HG03521 (cell line): Measurements from ENCODE around the gene GNAO1.

Source experiments
- ATAC-seq: cut with Tn5 transposase; IDR thresholded peaks from one replicate; pipeline ENCODE4 v1.9.1; 2021; ENCODE audit warnings: mild to moderate bottlenecking, moderate library complexity; ENCODE audit not compliant: unreplicated experiment

Gene GNAO1

DNA sequence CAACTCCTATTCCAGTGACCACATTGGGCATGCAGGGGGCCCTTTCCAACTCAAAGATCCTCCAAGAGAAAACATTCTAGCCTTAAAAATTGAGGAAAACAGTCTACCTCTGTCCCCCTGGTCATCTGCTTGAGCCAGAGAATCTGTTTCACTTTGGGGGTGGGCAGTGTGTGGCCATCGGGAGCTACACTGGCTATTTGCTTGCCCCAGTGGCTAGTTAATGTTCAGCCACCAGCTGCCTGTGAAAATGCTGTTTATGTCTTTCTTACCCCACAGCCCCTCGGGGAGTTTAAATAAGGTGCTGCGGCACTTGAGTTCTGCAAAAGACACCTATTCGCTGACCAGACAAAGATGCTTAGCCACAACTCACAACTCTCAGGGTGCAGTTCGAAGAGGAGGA, 43.4 kb downstream of the GNAO1 start:
- no peak for ATAC-seq

DNA sequence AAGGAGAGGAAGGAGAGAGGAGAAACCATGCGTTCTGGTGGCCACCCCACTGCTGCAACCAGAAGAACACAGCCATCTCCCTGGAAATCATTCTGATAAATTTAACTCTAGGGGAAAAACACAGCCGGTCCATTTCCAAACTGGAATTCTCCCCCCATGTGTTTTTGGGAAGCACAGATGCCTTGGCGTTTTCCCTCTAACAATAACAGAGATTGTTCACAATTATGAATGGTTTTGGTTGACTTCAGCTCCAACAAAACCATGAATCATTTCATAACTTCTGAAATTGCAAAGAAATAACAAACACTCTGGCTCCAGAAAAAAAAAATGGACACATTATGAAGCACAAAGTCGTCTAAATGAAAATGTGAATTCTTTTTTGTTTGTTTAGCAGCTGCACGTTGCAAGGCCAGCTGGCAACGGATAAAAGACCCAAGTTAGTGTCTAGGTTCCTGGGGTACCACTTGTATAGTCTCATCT, 46.2 kb downstream of the GNAO1 start:
- ATAC-seq: no peak

DNA sequence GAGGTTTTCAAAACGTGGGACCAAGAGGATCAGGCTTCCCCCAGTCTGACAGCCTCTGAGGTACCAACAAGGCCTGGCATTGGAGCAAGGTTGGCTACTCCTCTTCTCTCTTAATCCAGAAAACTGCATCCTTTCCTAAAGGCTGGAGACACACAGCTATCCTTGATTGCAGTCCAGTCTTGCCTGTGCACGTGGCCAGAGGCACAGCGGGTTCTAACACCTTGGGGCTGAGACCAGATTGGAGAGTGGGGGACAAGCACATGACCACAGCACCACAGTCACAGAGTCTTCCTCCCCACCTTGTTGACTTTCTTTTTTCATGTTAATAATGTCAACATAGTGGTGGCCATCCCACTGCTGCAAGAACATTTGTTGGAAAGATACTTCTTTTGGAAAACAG, 46.9 kb downstream of the GNAO1 start:
- no peak for ATAC-seq

DNA sequence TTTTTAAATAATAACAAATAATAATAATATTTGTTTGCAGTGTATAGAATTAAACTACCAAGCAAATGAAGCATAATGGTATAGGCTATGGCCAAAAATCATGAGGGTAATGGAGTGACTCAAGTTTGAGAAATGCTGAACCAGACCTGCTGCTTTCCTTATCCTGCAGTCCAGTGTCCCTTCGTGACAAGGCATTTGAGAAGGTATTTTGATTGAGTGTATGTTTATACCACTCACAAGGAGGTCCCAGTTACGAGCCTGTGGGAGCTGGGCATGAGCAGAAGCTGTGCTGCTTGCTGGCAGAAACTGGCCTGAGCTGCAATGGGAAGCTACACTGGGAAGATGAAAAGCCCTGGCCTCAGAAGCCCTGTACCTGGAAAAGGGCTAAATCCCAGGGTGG, 50.3 kb downstream of the GNAO1 start:
- ATAC-seq: no peak

DNA sequence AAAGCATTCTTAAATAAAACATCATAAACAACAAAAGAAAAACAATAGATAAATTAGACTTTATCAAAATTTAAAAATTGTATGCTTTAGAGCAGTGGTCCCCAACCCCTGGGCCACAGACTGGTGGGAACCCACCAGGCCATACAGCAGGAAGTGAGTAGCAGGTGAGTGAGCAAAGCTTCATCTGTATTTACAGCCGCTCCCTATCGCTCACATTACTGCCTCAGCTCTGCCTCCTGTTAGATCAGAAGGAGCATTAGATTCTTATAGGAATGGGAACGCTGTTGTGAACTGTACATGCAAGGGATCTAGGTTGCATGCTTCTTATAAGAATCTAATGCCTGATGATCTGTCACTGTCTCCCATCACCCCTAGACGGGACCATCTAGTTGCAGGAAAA, 51.5 kb downstream of the GNAO1 start:
- no peak for ATAC-seq

DNA sequence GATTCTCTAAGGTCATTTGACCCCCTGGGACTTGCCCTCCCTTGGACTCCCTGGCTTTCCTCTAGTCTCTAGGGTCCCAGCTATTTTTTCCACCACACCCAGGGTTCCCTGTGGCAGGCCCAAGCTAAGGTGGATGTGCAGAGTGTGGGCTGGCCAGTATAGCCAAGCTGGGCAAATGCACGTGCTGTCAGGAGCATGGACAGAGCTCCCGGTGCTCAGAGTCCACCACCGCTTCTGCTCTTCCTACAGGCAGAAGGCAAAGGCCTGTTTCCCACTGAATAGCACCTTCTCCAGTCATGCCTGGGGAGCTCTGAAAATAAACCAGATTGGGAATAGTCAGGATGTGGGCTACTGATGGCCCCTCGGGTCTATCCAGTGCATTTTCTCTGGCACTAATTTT, 53.3 kb downstream of the GNAO1 start:
- no peak for ATAC-seq

DNA sequence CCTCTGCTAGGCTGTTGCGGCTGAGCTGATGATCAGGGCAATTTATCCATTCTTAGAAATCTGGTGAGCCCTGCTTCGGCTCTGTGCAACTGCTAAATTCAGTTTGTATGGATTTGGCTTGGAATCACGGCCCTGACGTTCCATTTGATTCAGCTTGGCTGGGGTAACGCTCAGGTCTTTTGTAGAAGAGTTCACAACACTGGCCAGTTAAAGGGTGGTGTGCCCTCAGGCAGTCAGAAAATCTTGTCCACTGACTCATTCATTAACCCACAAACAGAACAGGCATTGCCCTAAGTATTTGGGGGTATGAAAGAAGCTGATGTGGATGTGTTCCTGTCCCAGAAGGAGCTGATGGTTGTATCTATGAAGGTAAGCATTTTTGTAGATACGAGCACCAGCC, 53.9 kb downstream of the GNAO1 start:
- no peak for ATAC-seq

DNA sequence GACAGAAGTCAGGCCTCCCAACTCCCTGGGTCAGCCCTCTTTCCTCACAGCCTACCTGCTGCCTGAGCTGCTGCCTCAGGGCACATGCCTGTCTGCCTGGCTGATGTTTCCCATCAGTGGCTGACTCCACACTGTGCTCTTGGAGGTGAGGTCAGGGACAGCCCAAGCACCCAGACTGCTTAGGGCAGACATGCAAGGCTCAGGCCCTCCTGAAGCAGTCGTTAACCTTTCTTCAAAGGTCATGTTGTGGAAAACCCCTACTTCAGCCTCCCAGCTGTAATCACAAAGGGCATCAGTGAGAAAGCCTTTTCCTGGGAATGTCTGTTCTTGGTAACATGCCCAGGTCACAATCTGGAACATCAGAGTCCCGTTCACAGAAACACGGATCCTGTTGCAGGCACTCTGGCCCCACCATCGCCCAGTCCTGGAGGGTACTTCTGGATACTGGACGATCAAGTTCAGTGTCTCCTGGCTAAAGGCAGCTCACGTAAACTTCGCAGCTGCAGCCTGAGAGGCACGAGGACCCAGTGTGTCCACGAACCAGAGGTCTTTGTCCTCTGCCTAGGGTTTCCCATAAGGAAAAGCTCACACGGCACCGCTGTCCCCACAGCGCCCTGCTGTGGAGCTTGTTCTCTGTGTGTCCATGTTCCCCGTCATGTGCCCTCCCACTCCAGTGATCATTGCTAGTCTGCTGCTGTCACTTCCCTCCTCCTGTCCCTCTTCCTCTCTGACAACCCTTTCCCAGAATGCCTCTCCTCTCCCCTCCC, 54.9 kb downstream of the GNAO1 start:
- ATAC-seq: no peak

DNA sequence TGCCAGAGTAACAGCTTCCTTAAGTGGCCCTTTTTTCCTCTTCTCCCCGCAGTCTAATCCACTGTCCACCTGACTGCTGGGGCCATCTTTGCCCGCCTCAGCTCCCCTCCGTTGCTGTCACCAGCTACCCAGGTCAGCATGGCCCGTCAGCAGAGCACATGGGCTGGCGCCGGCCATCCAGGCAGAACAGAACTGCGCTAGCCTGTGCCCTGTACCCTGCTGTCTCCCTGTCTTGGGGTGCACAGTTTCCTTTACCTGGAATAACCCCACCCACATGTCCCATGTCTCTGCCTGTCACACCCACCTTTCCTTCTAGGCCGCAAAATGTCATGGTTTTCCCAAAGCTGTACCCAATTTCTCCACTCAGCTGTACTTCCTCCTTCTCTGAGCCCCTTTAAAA, 55.7 kb downstream of the GNAO1 start:
- no peak for ATAC-seq

DNA sequence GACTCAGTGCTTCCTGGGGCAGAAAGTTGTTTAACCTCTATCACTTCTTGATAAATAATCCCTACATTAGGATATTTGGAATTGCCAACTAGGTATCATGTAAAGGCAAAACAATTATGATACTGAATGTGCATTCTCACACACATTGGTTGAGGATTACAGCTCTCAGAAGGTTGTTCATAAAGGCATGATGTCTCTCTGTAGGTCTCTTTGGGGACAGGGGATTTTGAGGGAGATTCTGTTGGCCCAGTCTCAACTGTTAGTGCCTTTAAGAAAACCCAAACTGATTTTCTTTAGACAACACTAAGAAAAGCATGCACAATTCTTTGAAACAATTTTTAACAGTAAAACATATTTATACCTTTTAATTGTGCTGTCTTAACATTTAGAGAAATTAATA, 56.5 kb downstream of the GNAO1 start:
- ATAC-seq: no peak

DNA sequence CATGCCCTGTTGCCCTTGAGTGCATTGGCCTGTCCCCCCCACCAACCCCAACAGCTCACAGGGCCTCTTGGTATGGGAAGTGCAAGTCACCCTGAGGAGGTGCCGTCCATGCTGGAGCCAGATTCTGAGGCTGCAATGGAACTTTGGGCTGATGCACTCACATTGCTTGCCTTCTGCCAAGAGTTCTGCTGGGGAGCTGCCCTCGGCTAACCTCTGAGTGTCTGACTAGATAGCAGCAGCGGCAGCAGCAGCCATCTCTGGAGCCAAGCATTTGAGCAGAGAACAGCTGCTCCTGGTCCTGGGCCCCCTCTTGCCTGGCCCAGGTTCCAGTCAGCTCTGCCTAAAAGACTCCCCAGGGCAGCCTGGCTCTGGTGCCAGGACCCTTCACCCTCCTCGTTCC, 61.5 kb downstream of the GNAO1 start:
- no peak for ATAC-seq

DNA sequence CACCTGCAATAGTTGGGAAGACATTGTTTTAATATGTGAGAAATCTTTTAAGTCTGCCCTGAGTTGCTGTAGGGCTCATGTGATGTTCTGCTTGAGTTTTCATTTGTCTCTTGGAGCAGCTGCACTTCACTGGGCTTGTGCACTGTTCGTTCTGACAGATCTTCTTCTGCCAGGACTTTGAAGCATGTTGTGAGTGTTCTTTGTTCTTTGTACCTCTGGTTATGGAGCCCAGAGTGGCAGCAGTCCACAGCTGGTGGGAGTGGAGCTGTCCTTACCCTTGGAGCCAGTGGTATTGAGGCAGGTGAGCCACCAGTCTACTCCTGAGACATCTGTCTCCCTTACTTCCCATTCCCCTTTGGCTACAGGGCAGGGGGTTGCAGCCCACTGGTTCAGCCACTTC, 64.6 kb downstream of the GNAO1 start:
- ATAC-seq: no peak

DNA sequence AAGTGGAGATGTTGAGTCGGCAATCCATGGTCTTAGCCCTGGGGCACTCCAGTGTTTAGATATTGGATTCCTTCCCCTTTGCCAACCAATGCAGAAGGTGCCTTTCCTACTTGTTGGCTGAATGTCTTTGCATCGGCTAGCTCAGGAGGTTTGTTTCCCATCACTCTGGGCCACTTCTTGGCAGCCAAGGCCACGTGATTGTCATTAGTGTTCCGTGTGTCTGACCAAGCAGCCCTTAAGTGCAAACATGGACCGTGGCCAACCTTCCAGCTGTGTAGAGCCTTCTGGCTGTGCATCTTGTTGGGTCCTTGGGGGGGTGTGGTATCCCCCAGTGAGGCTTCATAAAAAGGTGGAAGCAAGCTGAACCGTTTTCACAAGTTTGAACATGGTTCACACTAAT, 66.0 kb downstream of the GNAO1 start:
- ATAC-seq: no peak

DNA sequence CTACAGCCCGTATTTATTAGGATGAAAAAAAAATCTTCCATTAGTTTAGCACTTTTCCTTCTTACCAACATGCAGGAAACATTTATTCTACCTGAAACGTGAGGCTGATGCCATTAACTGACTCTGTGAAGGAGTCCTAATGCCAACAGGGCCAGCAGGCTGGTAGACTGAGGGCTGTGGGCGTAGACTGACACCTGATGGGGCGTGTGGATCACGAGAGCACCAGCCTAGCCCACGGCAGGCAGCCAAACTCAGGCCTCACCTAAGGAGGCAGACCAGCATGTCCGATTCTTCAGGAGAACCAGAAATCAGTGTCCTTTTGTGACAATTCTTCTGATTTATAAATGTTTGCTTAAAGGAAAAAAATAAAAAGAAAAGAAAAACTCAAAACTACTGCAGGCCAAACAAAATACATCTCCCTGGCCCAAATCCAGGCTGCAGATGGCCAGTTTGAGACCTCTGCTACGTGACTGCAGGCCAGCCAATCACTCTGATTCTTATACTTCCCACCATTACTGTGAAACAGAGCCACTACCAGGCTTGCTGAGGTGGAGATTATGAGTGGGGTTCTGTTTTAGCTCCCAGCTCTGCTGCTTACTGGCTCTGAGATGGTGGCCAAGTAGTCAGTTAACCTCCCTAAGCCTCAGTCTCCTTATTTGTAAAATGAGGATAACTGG, 66.5 kb downstream of the GNAO1 start:
- ATAC-seq: no peak

DNA sequence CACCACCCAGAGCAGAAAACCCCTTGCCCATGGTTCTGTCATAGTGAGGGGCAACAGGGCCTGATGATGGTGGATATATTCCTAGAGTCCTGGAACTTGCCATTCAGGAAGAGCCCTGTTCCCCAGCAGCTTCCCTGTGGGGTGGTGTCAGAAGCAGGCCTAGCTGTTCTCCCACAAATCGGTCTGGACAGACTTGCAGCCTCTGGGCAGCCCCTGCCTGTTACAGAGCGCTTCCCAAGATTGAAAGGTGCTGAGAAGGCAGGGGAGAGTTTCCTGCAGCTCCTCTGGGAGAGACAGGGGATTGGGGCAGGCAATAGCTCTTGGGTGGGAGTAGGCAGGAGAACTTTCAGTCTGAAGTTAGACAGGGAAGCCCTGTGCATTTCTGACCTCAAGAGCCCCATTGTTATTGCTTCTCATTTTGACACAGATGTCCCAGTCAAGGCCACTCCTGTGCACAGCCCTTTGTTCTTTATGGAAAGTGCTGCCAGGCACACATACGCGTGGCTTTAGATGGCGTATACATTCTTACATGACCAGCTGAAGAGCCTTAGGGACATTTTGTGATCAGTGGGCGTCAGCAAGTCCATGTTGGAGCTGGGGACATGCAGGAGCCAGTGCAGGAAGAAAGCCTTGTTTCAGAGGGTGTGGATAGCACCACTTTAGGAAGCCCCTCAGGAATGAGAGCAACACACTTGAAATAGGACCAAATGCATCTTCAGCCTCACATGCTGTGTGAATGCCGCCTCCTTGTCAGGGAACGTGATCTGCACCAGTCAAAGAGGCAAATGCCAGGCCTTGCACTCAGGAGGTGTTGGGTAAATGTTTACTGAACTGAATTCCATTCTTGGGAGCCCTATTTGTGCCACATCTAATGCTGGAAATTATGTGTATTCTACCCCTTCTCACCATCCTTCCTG, 67.5 kb downstream of the GNAO1 start:
- no peak for ATAC-seq

DNA sequence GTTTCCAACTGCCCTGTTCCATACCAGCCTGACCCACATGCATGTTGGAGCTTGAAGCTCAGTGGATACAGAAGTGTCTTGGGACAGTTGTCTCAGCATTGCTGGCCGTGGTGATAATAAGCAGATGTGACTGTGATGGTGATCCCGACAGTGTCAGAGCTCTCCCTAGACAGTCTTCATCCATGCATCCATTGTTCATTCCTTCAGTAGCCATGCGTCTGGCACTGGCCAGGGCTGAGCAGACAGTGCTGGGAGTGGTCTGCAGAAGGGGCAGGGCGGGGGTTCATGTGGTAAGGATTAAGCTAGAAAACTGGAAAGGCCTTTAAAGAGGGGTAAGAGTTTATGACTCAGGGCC, 68.1 kb downstream of the GNAO1 start:
- no peak for ATAC-seq

DNA sequence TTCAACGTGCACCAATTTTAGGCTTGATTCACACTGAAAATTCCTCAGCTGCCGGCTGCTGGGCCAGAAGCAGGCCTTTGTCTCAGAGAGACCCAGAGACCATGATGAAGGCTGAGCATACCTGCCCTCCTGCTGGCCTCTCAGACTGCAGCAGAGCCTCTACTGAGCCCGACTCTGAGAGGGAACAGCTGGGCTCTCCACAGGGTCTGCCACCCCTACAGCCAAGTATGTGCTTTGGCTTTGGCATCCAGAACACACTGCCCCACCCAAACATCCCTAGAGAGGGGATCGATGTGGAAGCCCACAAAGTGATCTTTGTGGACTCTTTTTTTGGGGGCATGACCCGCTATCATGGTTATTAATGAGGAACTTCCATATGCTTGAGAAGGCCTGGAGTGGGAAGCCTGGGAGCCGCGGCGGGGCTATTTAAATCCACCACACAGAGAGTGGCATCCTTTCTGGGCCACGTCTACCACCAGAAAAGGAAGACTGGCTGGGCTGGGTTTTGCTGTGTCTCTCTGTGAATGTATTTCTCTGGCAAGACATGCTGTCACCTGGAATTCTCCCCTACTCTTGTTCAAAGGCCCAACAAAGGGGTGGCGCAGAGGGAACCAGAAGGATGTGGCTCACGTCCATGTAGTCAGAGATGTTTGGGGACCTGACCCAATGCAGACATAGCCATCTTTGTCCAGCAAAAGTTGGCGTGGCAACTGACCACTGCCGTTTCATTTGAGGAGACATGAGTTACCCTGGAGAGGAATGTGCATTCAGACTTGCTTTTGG, 69.3 kb downstream of the GNAO1 start:
- no peak for ATAC-seq

DNA sequence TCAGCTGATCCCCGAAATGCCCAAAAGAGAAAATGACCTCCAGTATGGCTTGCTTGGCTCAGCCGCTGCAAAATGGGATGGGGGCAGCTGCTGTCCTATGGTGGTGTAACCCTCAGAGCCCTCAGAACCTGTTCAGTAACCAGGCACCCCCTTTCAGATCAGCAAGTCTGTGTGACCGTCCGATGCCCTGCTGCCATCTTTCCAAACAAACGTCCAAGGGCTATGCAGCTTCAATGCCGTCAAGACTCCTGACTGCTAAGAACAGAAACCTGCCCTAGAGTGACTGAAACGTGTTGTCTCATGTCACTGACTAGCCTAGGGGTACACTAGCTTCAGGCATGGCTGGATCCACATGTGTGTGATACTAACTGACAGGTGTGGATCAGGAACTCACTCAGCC, 70.4 kb downstream of the GNAO1 start:
- ATAC-seq: no peak

DNA sequence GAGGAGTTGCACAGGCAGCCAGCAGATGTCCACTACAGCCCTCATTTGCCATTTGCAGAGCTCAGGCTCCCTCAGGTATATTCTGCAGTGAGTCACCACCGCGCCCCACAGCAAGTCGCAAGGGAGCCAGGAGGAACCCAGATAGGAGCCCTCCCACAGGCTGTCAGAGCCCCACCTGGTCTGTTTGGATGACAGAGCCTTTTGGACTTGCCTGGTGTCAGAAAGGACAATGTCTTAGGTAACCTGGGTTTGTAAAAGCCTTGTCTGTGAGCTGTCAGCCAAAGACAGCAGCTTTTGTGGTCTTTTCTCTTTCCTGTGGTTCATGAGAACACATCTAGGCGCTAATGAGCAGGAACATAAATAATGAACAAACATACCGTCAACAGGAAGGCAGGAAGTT, 70.9 kb downstream of the GNAO1 start:
- ATAC-seq: no peak

DNA sequence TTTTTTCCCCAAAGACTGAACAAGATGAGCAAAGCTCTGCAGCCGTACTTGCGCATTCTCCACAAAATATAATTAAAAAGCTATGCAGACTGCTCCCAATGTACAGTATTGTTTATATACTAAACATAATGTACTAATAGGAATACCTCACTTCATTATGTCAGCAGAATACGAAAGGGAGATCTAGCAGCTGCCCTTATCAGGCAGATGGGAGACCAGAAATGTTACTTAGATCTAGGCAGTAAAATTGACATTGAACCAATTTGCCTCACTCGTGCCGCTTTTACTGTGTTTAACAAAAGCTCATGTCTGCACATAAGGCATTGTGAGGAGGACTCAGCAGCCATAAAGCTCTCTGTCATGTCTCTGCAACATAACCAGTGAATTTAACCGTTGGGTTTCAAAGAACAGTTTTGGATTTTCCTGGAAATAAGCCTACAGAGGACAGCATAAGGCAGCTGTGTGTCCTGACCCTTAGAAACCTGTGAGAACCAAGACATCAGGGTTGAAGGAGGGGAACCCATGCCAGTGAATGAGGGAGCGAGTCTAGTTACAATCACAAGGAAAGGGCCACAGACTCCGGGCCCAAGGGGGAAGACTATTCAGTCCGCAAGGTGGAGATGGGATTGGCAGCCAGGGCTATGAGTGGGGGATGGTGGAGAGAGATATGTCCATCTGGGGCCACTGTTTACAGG, 71.4 kb downstream of the GNAO1 start:
- no peak for ATAC-seq
